Parathyroid adenoma (tissue), 2 donors: ENCODE results near the gene FIZ1.

Source experiments
- H2AFZ ChIP-seq: fragments of 300-600 bp; sonication (generic); one replicate; pipeline ENCODE4 v1.7.0; 2017; ENCODE audit warnings: antibody characterized with exemption, mild to moderate bottlenecking
- H3K27ac ChIP-seq: fragments of 300-600 bp; sonication (generic); one replicate; pipeline ENCODE4 v1.7.0; 2017
- H3K27me3 ChIP-seq: fragments of 300-600 bp; sonication (generic); one replicate; pipeline ENCODE4 v1.7.0; 2017; ENCODE audit warnings: low read length; ENCODE audit not compliant: control insufficient read depth, insufficient read depth
- H3K36me3 ChIP-seq: fragments of 300-600 bp; sonication (generic); one replicate; pipeline ENCODE4 v1.7.0; 2017; ENCODE audit warnings: low read length; ENCODE audit not compliant: control insufficient read depth, insufficient read depth
- H3K4me1 ChIP-seq: fragments of 300-600 bp; sonication (generic); one replicate; pipeline ENCODE4 v1.7.0; 2017; ENCODE audit warnings: control low read depth
- H3K4me2 ChIP-seq: fragments of 300-600 bp; sonication (generic); one replicate; pipeline ENCODE4 v1.7.0; 2017; ENCODE audit warnings: low read length
- H3K4me3 ChIP-seq: fragments of 300-600 bp; sonication (generic); one replicate; pipeline ENCODE4 v1.7.0; 2017; ENCODE audit warnings: low read depth, low read length
- H3K79me2 ChIP-seq: fragments of 300-600 bp; sonication (generic); one replicate; pipeline ENCODE4 v1.7.0; 2017; ENCODE audit warnings: control low read depth
- H3K9ac ChIP-seq: fragments of 300-600 bp; sonication (generic); one replicate; pipeline ENCODE4 v1.7.0; 2017; ENCODE audit warnings: mild to moderate bottlenecking
- H3K9me3 ChIP-seq: fragments of 300-600 bp; sonication (generic); one replicate; pipeline ENCODE4 v1.7.0; 2017; ENCODE audit warnings: low read length; ENCODE audit not compliant: control insufficient read depth
- TF ChIP-seq, protein P1 (sequence below): fragments of 300-600 bp; sonication (generic); IDR thresholded peaks from one replicate; pipeline ENCODE4 v1.7.0; 2017; ENCODE audit warnings: antibody characterized with exemption, mild to moderate bottlenecking
- donor health status: primary hyperparathyroidism.

The FIZ1 gene

GRCh38 chr19:55544776-55545439 lies 54.4 kb downstream of the FIZ1 start:
- Histone ChIP-seq H3K27me3 (no peaks in the 10 kb centered on the region), H3K27ac (no peak overlapping the region), H3K9me3 (no peaks in the 10 kb centered on the region), H2AFZ (no peak overlapping the region), H3K4me3 (no peak overlapping the region), H3K79me2 (no peaks in the 10 kb centered on the region), H3K4me2 (no peak overlapping the region), H3K4me1 (no peaks in the 10 kb centered on the region), H3K9ac (no peak overlapping the region), H3K36me3 (no peaks in the 10 kb centered on the region)
- TF ChIP-seq, protein P1, sequence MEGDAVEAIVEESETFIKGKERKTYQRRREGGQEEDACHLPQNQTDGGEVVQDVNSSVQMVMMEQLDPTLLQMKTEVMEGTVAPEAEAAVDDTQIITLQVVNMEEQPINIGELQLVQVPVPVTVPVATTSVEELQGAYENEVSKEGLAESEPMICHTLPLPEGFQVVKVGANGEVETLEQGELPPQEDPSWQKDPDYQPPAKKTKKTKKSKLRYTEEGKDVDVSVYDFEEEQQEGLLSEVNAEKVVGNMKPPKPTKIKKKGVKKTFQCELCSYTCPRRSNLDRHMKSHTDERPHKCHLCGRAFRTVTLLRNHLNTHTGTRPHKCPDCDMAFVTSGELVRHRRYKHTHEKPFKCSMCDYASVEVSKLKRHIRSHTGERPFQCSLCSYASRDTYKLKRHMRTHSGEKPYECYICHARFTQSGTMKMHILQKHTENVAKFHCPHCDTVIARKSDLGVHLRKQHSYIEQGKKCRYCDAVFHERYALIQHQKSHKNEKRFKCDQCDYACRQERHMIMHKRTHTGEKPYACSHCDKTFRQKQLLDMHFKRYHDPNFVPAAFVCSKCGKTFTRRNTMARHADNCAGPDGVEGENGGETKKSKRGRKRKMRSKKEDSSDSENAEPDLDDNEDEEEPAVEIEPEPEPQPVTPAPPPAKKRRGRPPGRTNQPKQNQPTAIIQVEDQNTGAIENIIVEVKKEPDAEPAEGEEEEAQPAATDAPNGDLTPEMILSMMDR = no peak

DNA sequence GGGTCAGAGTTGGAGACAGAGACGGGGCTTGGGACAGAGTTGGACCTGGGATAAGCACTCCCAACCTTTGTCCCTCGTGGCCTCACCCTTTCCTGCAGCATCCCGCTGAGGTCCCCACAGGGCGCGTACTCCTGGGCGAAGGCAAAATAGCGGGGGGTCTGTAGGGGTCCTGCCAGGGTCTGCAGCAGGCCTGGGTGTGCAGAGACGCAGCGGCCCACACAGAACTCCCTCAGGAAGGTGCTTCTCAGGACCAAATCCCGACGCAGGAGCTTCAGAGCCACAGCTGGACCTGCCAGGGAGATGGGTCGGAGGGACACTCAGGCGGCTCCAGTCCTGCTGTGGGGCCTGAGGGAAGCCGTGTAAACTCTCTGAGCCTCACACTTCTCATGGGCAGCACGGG lies 55.3 kb downstream of the FIZ1 start:
- H3K4me2 ChIP-seq = no peak overlapping the region
- no peak overlapping the region for H2AFZ ChIP-seq
- no peaks in the 10 kb centered on the region for H3K4me1 ChIP-seq
- no peaks in the 10 kb centered on the region for H3K79me2 ChIP-seq
- H3K36me3 ChIP-seq = no peaks in the 10 kb centered on the region
- H3K4me3 ChIP-seq = no peak overlapping the region
- no peaks in the 10 kb centered on the region for H3K27me3 ChIP-seq
- TF ChIP-seq, protein P1 = no peak
- H3K9ac ChIP-seq = no peak overlapping the region
- H3K9me3 ChIP-seq = no peaks in the 10 kb centered on the region
- no peak overlapping the region for H3K27ac ChIP-seq

DNA sequence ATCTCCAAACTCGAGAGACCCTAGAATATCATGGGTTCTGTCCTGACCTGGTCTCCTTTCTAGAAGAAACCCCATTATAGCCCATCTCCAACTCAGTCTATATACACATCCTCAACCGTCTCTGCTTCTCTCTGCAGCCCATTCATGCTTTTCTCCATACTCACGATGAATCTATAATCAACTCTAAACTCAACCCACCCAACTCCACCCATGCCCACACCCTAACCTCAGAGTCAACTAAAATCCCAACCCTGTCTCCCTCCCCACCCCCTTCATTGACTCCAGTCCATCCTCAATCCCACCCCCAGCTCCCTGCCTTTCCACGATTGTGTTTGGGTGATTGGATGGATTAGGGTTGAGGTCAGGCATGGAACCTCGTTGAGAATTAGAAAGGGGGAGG lies 55.8 kb downstream of the FIZ1 start:
- Histone ChIP-seq H3K4me2 (no peak overlapping the region), H3K27ac (no peak overlapping the region), H3K4me3 (no peak overlapping the region), H3K9ac (no peak overlapping the region), H3K36me3 (no peaks in the 10 kb centered on the region), H3K9me3 (no peaks in the 10 kb centered on the region), H3K27me3 (no peaks in the 10 kb centered on the region), H3K4me1 (no peaks in the 10 kb centered on the region), H2AFZ (no peak overlapping the region), H3K79me2 (no peaks in the 10 kb centered on the region)
- TF ChIP-seq, protein P1 = no peak

DNA sequence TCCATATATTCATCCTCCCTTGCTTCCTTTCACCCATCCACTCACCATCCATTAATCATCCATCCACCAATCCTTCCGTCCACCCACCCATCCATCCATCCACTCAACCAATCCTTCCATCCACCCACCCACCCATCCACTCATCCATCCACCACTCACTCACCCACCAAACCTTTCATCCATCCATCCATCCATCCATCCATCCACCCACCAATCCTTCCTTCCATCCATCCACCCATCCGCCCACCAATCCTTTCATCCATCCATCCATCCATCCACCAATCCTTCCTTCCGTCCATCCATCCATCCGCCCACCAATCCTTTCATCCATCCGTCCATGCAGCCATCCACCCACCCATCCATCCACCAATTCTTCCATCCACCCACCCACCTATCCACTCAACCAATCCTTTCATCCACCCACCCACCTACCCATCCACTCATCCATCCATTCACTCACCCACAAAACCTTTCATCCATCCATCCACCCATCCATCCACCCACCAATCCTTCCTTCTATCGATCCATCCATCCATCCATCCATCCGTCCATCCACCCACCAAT lies 56.9 kb downstream of the FIZ1 start:
- Histone ChIP-seq H3K4me3 (no peak overlapping the region), H3K4me1 (no peaks in the 10 kb centered on the region), H3K27me3 (no peaks in the 10 kb centered on the region), H3K36me3 (no peaks in the 10 kb centered on the region), H3K79me2 (no peaks in the 10 kb centered on the region), H3K9me3 (no peaks in the 10 kb centered on the region), H2AFZ (no peak overlapping the region), H3K27ac (no peak overlapping the region), H3K9ac (no peak overlapping the region), H3K4me2 (no peak overlapping the region)
- TF ChIP-seq, protein P1 = no peak
